Measurements from ENCODE around the gene CFC1.
"Not testable (repeated sequence)": the region's sequence is repeated elsewhere in the genome, so short reads cannot be mapped to it uniquely, and the experiment has no call there.

The CFC1 gene

DNA sequence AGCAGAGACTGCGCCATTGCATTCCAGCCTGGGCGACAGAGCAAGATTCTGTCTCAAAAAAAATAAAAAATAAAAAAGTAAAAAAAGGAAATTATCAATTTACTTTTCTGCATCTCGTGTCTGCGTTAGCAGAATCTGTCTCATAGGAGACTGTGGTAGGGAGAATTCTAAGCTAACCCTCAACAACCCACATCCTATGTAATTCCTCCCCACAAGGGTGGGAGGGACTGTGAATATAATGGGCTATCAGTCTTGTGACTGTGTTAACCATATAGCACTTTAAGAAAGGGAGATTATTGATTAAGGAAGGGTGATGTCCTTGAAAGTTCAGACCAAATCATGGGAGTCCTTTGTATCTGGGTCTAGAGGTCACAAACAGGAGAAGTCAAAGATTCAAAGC lies 33.2 kb downstream of the CFC1 start:
- H3K27me3 ChIP-seq (replicated peaks; ENCODE audit: control insufficient read depth, insufficient read depth, low read length); H3K36me3 ChIP-seq (ENCODE audit: control insufficient read depth, insufficient read depth, low read length); H3K4me3 ChIP-seq (replicated peaks; ENCODE audit: low read depth, low read length); DNase-seq (ENCODE audit: extremely low read depth, insufficient read length): not testable (repeated sequence)

- not testable (repeated sequence) for H3K4me3 ChIP-seq (replicated peaks; ENCODE audit: low read depth, low read length); DNase-seq (ENCODE audit: extremely low read depth, insufficient read length); H3K27me3 ChIP-seq (replicated peaks; ENCODE audit: control insufficient read depth, insufficient read depth, low read length); H3K36me3 ChIP-seq (ENCODE audit: control insufficient read depth, insufficient read depth, low read length)
These were observed 42.9 kb downstream of the CFC1 start for GRCh38 chr2:130556441-130556840.

DNA sequence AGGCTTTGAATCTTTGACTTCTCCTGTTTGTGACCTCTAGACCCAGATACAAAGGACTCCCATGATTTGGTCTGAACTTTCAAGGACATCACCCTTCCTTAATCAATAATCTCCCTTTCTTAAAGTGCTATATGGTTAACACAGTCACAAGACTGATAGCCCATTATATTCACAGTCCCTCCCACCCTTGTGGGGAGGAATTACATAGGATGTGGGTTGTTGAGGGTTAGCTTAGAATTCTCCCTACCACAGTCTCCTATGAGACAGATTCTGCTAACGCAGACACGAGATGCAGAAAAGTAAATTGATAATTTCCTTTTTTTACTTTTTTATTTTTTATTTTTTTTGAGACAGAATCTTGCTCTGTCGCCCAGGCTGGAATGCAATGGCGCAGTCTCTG lies 45.2 kb downstream of the CFC1 start:
- not testable (repeated sequence) for H3K27me3 ChIP-seq (replicated peaks; ENCODE audit: control insufficient read depth, insufficient read depth, low read length); H3K36me3 ChIP-seq (ENCODE audit: control insufficient read depth, insufficient read depth, low read length); DNase-seq (ENCODE audit: extremely low read depth, insufficient read length); H3K4me3 ChIP-seq (replicated peaks; ENCODE audit: low read depth, low read length)

DNA sequence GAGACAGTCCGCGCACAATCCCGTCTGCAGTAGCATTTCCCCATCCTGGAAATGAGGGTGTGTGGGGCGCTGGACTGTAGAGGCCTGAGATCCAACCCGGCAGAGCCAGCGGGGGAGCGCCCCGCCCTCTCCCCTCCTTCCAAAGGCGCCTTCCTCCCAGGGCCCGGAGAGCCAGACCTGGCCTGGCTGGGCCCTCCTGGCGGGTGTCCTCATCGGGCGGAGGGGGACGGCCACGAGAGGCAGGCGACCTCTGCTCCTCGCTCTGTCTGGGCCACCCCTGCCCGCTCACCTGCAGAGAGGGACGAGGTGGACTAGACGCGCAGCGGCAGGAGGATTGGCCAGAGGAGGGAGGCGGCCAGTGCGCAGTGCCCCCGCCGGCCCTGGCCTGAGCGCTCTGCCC lies 49.9 kb downstream of the CFC1 start:
- H3K36me3 ChIP-seq (ENCODE audit: control insufficient read depth, insufficient read depth, low read length); H3K4me3 ChIP-seq (replicated peaks; ENCODE audit: low read depth, low read length); H3K27me3 ChIP-seq (replicated peaks; ENCODE audit: control insufficient read depth, insufficient read depth, low read length); DNase-seq (ENCODE audit: extremely low read depth, insufficient read length): not testable (repeated sequence)

DNA sequence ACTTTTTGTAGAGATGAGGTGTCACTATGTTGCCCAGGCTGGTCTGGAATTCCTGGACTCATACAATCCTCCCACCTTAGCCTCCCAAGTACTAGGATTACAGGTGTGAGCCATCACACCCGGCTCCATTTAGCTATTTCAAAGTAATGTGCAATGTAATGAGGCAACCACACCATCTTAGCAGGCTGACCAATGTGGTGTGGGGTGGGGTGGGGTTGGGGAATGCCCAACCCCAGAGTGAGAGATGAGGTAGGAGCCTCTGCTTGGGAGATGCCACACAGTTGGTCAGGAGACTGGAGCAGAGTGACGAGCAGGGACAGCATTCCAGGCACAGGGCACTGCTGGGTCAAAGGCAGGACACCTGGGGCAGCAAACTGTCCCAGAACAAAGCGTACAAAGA lies 51.0 kb downstream of the CFC1 start:
- not testable (repeated sequence) for DNase-seq (ENCODE audit: extremely low read depth, insufficient read length)

GRCh38 chr2:130544978-130545377 lies 54.4 kb downstream of the CFC1 start:
- H3K36me3 ChIP-seq (ENCODE audit: control insufficient read depth, insufficient read depth, low read length); H3K4me3 ChIP-seq (replicated peaks; ENCODE audit: low read depth, low read length); H3K27me3 ChIP-seq (replicated peaks; ENCODE audit: control insufficient read depth, insufficient read depth, low read length); DNase-seq (ENCODE audit: extremely low read depth, insufficient read length): not testable (repeated sequence)

More for the DNA sequence above, 51.0 kb downstream of the CFC1 start:
- H3K36me3 ChIP-seq (ENCODE audit: control insufficient read depth, insufficient read depth, low read length); H3K27me3 ChIP-seq (replicated peaks; ENCODE audit: control insufficient read depth, insufficient read depth, low read length); H3K4me3 ChIP-seq (replicated peaks; ENCODE audit: low read depth, low read length): not testable (repeated sequence)

DNA sequence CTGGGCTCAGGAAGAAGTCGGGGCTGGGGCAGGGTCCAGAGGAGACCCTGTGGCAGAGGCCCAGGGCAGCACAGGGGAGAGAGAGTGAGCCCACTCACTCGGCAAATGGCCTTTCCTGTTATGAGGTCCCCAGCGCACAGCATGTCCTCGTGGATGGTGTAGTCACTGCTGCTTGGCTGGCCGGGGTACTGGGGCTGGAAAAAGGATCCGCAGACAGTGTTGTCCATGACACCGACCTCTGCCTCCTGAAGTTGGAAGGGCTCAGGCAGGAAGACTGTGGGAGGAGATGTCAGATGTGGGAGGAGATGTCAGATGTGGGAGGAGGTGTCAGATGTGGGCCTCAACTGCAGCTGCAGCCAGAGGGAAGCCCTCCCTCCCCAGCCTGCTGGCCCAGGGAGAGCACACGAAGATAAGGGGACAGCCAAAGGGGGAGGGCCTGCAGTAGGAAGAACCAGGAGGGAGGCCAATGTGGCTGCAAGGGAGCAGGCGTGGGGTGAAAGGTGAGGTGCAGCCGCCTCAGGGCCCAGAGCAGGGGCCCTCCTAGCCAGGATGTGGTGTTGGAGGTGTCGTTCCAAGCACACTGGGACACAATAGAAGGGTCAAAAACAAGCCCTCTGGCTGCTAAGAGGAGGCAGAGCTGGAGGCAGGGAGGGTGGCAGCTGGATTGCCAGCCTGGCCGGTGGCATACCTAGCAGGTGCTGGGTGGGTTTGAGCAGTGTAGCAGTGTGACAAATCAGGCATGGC lies 55.4 kb downstream of the CFC1 start:
- DNase-seq (ENCODE audit: extremely low read depth, insufficient read length); H3K36me3 ChIP-seq (ENCODE audit: control insufficient read depth, insufficient read depth, low read length): not testable (repeated sequence)

DNA sequence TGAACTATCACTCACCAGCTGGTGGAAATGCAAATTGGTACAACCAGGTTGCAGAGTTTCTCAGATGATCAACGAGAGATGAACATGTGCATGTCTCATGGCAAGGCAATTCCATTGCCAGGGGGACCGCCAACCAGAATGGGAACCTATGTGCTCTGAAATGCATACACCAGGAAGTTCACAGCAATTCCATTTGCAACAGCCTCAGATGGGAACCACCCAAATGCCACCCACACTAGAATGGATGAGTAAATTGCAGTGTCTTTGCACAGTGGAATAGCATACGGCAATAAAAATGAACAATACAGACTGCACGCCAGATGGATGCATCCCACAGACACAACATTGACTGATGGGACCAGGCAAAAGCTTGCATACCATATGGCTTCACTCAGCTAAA lies 56.6 kb downstream of the CFC1 start:
- not testable (repeated sequence) for H3K36me3 ChIP-seq (ENCODE audit: control insufficient read depth, insufficient read depth, low read length); H3K27me3 ChIP-seq (replicated peaks; ENCODE audit: control insufficient read depth, insufficient read depth, low read length); H3K4me3 ChIP-seq (replicated peaks; ENCODE audit: low read depth, low read length); DNase-seq (ENCODE audit: extremely low read depth, insufficient read length)

More for the DNA sequence above, 55.4 kb downstream of the CFC1 start:
- not testable (repeated sequence) for H3K27me3 ChIP-seq (replicated peaks; ENCODE audit: control insufficient read depth, insufficient read depth, low read length); H3K4me3 ChIP-seq (replicated peaks; ENCODE audit: low read depth, low read length)
